SK-N-SH (cell line): Measurements from ENCODE around the gene NPAS3.

Experiments
- POLR2AphosphoS5 ChIP-seq: IDR thresholded peaks from 2 replicates; pipeline ENCODE4 v1.6.1; 2012; ENCODE audit warnings: low read depth, low read length
- RFX5 ChIP-seq: IDR thresholded peaks from 2 replicates; pipeline ENCODE4 v1.6.1; 2012; ENCODE audit warnings: mild to moderate bottlenecking, improper control_type of control experiment, low read length
- TEAD4 ChIP-seq: IDR thresholded peaks from 2 replicates; pipeline ENCODE4 v1.4.0; 2012; ENCODE audit warnings: mild to moderate bottlenecking, borderline replicate concordance; ENCODE audit not compliant: insufficient read depth

DNA sequence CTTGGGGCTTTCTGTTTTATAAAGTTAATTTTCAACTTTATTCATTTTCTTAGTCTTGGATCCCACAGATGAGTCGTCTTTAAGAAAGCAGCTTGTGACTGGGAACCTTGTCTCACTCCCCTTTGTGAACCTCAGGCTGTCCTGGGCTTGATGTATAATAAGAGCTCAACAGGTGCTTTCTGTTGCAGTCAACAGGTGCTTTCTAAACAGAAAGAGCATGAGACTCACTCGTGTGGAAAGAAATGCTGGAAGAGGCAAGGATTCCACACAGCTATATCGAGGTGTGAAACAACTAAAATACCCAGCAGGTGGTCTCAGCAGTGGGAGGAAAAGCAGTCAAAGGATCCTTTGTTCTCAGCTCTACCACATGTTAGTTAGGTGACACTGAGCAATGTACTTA lies 613.3 kb downstream of the NPAS3 start:
- no peak for TF ChIP-seq POLR2AphosphoS5
- TF ChIP-seq TEAD4 = no peak
- TF ChIP-seq RFX5 = no peak
